ENCODE data around the gene GTF2IRD1.

GRCh38 chr7:74535951-74536356 is 82.2 kb downstream of the GTF2IRD1 start:
- TF ChIP-seq CTCF (conservative IDR thresholded peaks at IDR 0.05 in 1 of 2, IDR thresholded peaks at IDR 0.05 in 1 of 2; ENCODE audit: extremely low read depth in 1 of 2, insufficient read depth in 1 of 2, low read depth in 1 of 2, low read length in 2 of 2) (no peak), EZH2 (IDR thresholded peaks at IDR 0.05; ENCODE audit: borderline replicate concordance, low read length) (no peak)

Measured in mammary epithelial cell (primary cell).